K562 (cell line): ENCODE data around the gene FGF14. TPM values are rescaled to one million over a fixed set of nuclear protein-coding genes. Genes with fewer than 3 reads are reported as not detected.

Experiments used
- ATAC-seq: fragments of 200-7000 bp; cut with Tn5 transposase; 3 replicates; pipeline ENCODE4 v1.9.1; 2020; ENCODE audit warnings: moderate library complexity
- BruUV-seq: library from RNA; stranded (reverse); fragments of 400-500 nt; replicated peaks from 2 replicates; lab custom pipeline; 2021; lab: Mats Ljungman, UMichigan
- CTCF ChIA-PET: fragments of 300-600 bp; formaldehyde crosslinking; extraction: SDS; loops from one replicate; lab custom pipeline; 2021; ENCODE audit warnings: low intra/inter-chr PET ratio; lab: Yijun Ruan, JAX
- POLR2A ChIA-PET: fragments of 300-600, 350-650 bp; sonication (Branson Sonifier 250); formaldehyde crosslinking; extraction: SDS; loops from one replicate; lab custom pipeline; 2021; ENCODE audit warnings: antibody characterized with exemption, inconsistent platforms; lab: Yijun Ruan, JAX
- DNase-seq, 4 experiments: peaks; one replicate each; pipeline versions ENCODE4 v3.0.0 to v3.0.0-alpha.2; 2011 to 2018; ENCODE audit warnings: low spot score in 3 of 4, mixed read lengths in 3 of 4; ENCODE audit errors: extremely low read depth in 1 of 4
- FAIRE-seq: peaks from 2 replicates; lab custom pipeline; 2011; peaks lifted over from hg19 to GRCh38; lab: Jason Lieb, UNC
- H2AFZ ChIP-seq: 2 replicates; pipeline ENCODE4 v1.6.0; 2011; ENCODE audit warnings: low read depth, low read length, control low read depth, inconsistent platforms
- H3K27ac ChIP-seq: fragments of 200-600 bp; 3 replicates; pipeline ENCODE4 v1.8.0; 2011; ENCODE audit warnings: low read depth, mild to moderate bottlenecking, control low read depth, inconsistent platforms, low read length, moderate library complexity, mixed read lengths; ENCODE audit errors: extremely low read depth
- H3K27me3 ChIP-seq, 2 experiments: fragments of 300-600 bp in 1 of 2; 2 replicates in 1 of 2; 3 replicates in 1 of 2; pipeline versions ENCODE4 v1.6.0 to v1.8.0; 2011; ENCODE audit warnings: inconsistent platforms in 2 of 2, low read length in 2 of 2, mild to moderate bottlenecking in 1 of 2, mixed read lengths in 1 of 2, moderate library complexity in 1 of 2; ENCODE audit not compliant: control insufficient read depth in 2 of 2, insufficient read depth in 2 of 2
- H3K36me3 ChIP-seq: fragments of 300-600 bp; 3 replicates; pipeline ENCODE4 v1.8.0; 2011; ENCODE audit warnings: mild to moderate bottlenecking, low read length, inconsistent platforms; ENCODE audit not compliant: control insufficient read depth, insufficient read depth
- H3K4me1 ChIP-seq, 2 experiments: fragments of 200-600 bp in 1 of 2; replicated peaks in 1 of 2; 2 replicates in 1 of 2; 3 replicates in 1 of 2; pipeline versions ENCODE4 v1.5.1 to v1.8.0; 2011; ENCODE audit warnings: inconsistent platforms in 2 of 2, low read length in 2 of 2, mild to moderate bottlenecking in 1 of 2, mixed read lengths in 1 of 2, moderate library complexity in 1 of 2; ENCODE audit not compliant: control insufficient read depth in 2 of 2, insufficient read depth in 2 of 2
- H3K4me2 ChIP-seq: 2 replicates; pipeline ENCODE4 v1.6.1; 2011; ENCODE audit warnings: low read length, control low read depth, inconsistent platforms, mixed read lengths; ENCODE audit not compliant: insufficient read depth
- H3K4me3 ChIP-seq: fragments of 200-600 bp; sonication (generic), shearing (Covaris generic); 2 replicates; pipeline ENCODE4 v1.5.1; 2016; ENCODE audit warnings: control low read depth, inconsistent platforms
- H3K79me2 ChIP-seq: fragments of 200-600 bp; 3 replicates; pipeline ENCODE4 v1.8.0; 2011; ENCODE audit warnings: low read length, inconsistent platforms; ENCODE audit not compliant: control insufficient read depth, insufficient read depth
- H3K9ac ChIP-seq, 2 experiments: 2 replicates each; pipeline versions ENCODE4 v1.6.0 to v1.6.1; 2011; ENCODE audit warnings: low read depth in 2 of 2, low read length in 2 of 2, control low read depth in 1 of 2, inconsistent platforms in 1 of 2, mild to moderate bottlenecking in 1 of 2, mixed read lengths in 1 of 2; ENCODE audit not compliant: insufficient read depth in 1 of 2
- H3K9me1 ChIP-seq: one replicate; pipeline ENCODE4 v1.6.0; 2011; ENCODE audit warnings: inconsistent platforms, mild to moderate bottlenecking, low read length, moderate library complexity; ENCODE audit not compliant: control insufficient read depth, insufficient read depth
- H3K9me3 ChIP-seq: replicated peaks from 2 replicates; pipeline ENCODE4 v1.5.1; 2011; ENCODE audit warnings: low read depth, low read length, inconsistent platforms; ENCODE audit not compliant: control insufficient read depth, insufficient read depth
- H4K20me1 ChIP-seq: replicated peaks from 2 replicates; pipeline ENCODE4 v1.6.1; 2011; ENCODE audit warnings: low read length, inconsistent platforms, mixed read lengths; ENCODE audit not compliant: control insufficient read depth, insufficient read depth
- ARID3B ChIP-seq: fragments of 250-450 bp; sonication (Bioruptor Pico); IDR thresholded peaks from 2 replicates; pipeline ENCODE4 v1.4.0; 2020; ENCODE audit warnings: borderline replicate concordance
- ASH1L ChIP-seq: fragments of 450-650 bp; IDR thresholded peaks from 2 replicates; pipeline ENCODE4 v1.6.1; 2018; ENCODE audit warnings: borderline replicate concordance, mild to moderate bottlenecking, low read depth; ENCODE audit not compliant: partially characterized antibody
- COPS2 ChIP-seq: fragments of 450-650 bp; conservative IDR thresholded peaks from 2 replicates; pipeline ENCODE4 v1.6.1; 2016; ENCODE audit warnings: mild to moderate bottlenecking, moderate library complexity
- CREB1 ChIP-seq, 2 experiments: sonication (generic) in 1 of 2; formaldehyde crosslinking in 1 of 2; IDR thresholded peaks; 2 replicates each; pipeline versions ENCODE4 v1.6.1 to v1.8.0; 2012 to 2022; ENCODE audit warnings: inconsistent platforms in 1 of 2, mild to moderate bottlenecking in 1 of 2, missing genetic modification reagents in 1 of 2, moderate library complexity in 1 of 2
- GATAD2B ChIP-seq: fragments of 450-650 bp; IDR thresholded peaks from 2 replicates; pipeline ENCODE4 v1.6.1; 2017; ENCODE audit warnings: mild to moderate bottlenecking, borderline replicate concordance
- ILK ChIP-seq: fragments of 450-650 bp; IDR thresholded peaks from 2 replicates; pipeline ENCODE4 v1.6.1; 2016; ENCODE audit warnings: missing genetic modification characterization, low read depth, mild to moderate bottlenecking, missing compliant biosample characterization, moderate library complexity, borderline replicate concordance
- MBD2 ChIP-seq: sonication (generic); IDR thresholded peaks from 2 replicates; pipeline ENCODE4 v1.6.1; 2016; ENCODE audit warnings: low read depth, borderline replicate concordance
- NRF1 ChIP-seq, 2 experiments: fragments of 450-650 bp; IDR thresholded peaks in 1 of 2; conservative IDR thresholded peaks in 1 of 2; 2 replicates each; pipeline ENCODE4 v1.6.1; 2014; ENCODE audit warnings: mild to moderate bottlenecking in 2 of 2
- RAD21 ChIP-seq, 2 experiments: fragments of 250-450 bp in 1 of 2; fragments of 450-650 bp in 1 of 2; sonication (Bioruptor Pico) in 1 of 2; formaldehyde crosslinking in 1 of 2; IDR thresholded peaks in 1 of 2; conservative IDR thresholded peaks in 1 of 2; 2 replicates each; pipeline versions ENCODE4 v1.4.0 to v1.8.0; 2020 to 2022; ENCODE audit warnings: mild to moderate bottlenecking in 2 of 2, moderate library complexity in 1 of 2
- SMARCA5 ChIP-seq: fragments of 450-650 bp; IDR thresholded peaks from 2 replicates; pipeline ENCODE4 v1.6.1; 2016
- SREBF1 ChIP-seq: fragments of 150-350 bp; IDR thresholded peaks from 2 replicates; pipeline ENCODE4 v1.6.1; 2014; ENCODE audit warnings: antibody characterized with exemption, low read depth, low read length, borderline replicate concordance
- SREBF2 ChIP-seq: sonication (generic); formaldehyde crosslinking; IDR thresholded peaks from 2 replicates; pipeline ENCODE4 v1.4.0; 2020; ENCODE audit warnings: mild to moderate bottlenecking, missing genetic modification reagents
- ZFP30 ChIP-seq: fragments of 250-450 bp; sonication (Bioruptor Pico); IDR thresholded peaks from 2 replicates; pipeline ENCODE4 v1.8.0; 2022; ENCODE audit warnings: moderate library complexity, mild to moderate bottlenecking, inconsistent platforms, borderline replicate concordance
- ZHX1 ChIP-seq: fragments of 150-350 bp; conservative IDR thresholded peaks from 2 replicates; pipeline ENCODE4 v1.6.1; 2014; ENCODE audit warnings: low read length
- ZNF24 ChIP-seq: fragments of 450-650 bp; IDR thresholded peaks from 2 replicates; pipeline ENCODE4 v1.6.1; 2016
- ZNF695 ChIP-seq: fragments of 450-650 bp; formaldehyde crosslinking; IDR thresholded peaks from 2 replicates; pipeline ENCODE4 v1.4.0; 2020; ENCODE audit warnings: mild to moderate bottlenecking, moderate library complexity
- ZNF696 ChIP-seq: fragments of 250-450 bp; sonication (Bioruptor Pico); conservative IDR thresholded peaks from 2 replicates; pipeline ENCODE4 v1.4.0; 2020; ENCODE audit warnings: mild to moderate bottlenecking, moderate library complexity
- ZNF699 ChIP-seq: fragments of 250-450 bp; sonication (Bioruptor Pico); IDR thresholded peaks from 2 replicates; pipeline ENCODE4 v1.8.0; 2021; ENCODE audit warnings: mild to moderate bottlenecking, moderate library complexity; ENCODE audit not compliant: insufficient replicate concordance
- WGBS: fragments of 100-300 bp; shearing (Covaris generic); methylation state at CpG from one replicate; pipeline ENCODE4 v1.1.6; 2016; ENCODE audit warnings: low coverage, mixed read lengths; ENCODE audit not compliant: insufficient coverage; ENCODE audit errors: missing lambda C conversion rate; 5-methylcytosine and 5-hydroxymethylcytosine counted together
- in situ Hi-C: fragments of 300-500 bp; cut with MboI; formaldehyde crosslinking; loops from 4 replicates; pipeline ENCODE4 v1.15.0; 2018; ENCODE audit warnings: inconsistent platforms, mixed read lengths
- intact Hi-C: fragments of 100-400 bp; cut with micrococcal nuclease; formaldehyde crosslinking; loops from 2 replicates; pipeline ENCODE4 v1.14.2; 2022
- polyA plus RNA-seq, 8 experiments: library from polyadenylated mRNA; depleted of rRNA in 4 of 8; stranded (reverse) in 5 of 8; unstranded in 3 of 8; fragments of >200 nt; fragmentation: Nextera tagmentation in 2 of 8; fragmentation: Illumina TruSeq in 1 of 8; extraction: Ambion mirVana in 2 of 8; extraction: Trizol in 1 of 8; gene quantifications; 2 replicates each; pipeline versions ENCODE4 v1.2.1 to v1.2.3, GENCODE V29; 2011 to 2014; ENCODE audit warnings: inconsistent platforms in 1 of 8, missing spikeins in 1 of 8
- total RNA-seq, 7 experiments: library from RNA; depleted of rRNA in 6 of 7; stranded (reverse); fragments of >200 nt in 6 of 7; fragmentation: Illumina TruSeq in 2 of 7; extraction: Trizol in 2 of 7; gene quantifications; 2 replicates each; pipeline versions ENCODE4 v1.2.1 to v1.2.3, GENCODE V29; 2011 to 2021; ENCODE audit warnings: low replicate concordance in 1 of 7

FGF14 gene
- total and polyA plus RNA-seq, 9 of the 15 experiments (the other 6 are each of a cell fraction or from before 2014, with no cell fraction given) = not detected

GRCh38 chr13:102002287-102002686, 399.6 kb downstream of the FGF14 start:
- no peak for DNase-seq
- no peaks in the 10 kb centered on the region for H3K79me2 ChIP-seq
- no peaks in the 10 kb centered on the region for H4K20me1 ChIP-seq
- no TSS peak for BruUV-seq
- H3K9me1 ChIP-seq = no peaks in the 10 kb centered on the region
- no peaks in the 10 kb centered on the region for H3K36me3 ChIP-seq
- ChIA-PET CTCF (no interaction called here), POLR2A (no interaction called here)
- no peaks in the 10 kb centered on the region for H3K27me3 ChIP-seq
- H3K9me3 ChIP-seq = no peaks in the 10 kb centered on the region; the same call in 1 of the 2 replicates
- H3K4me2 ChIP-seq = no peak overlapping the region
- no peaks in the 10 kb centered on the region for H3K4me1 ChIP-seq
- intact Hi-C loops (no loop called here), in situ Hi-C loops (no loop called here)
- WGBS = 0% methylated on average over 3 of the region's 3 CpGs
- no peak overlapping the region for H3K9ac ChIP-seq
- ATAC-seq = no peak
- H2AFZ ChIP-seq = no peak overlapping the region
- FAIRE-seq = no peak
- H3K4me3 ChIP-seq = no peak overlapping the region
- H3K27ac ChIP-seq = no peak overlapping the region
- TF ChIP-seq NRF1 (conservative IDR thresholded peaks at IDR 0.05 in 1 of 2, IDR thresholded peaks at IDR 0.05 in 1 of 2) (no peak), MBD2 (no peak), SREBF1 (no peak), ARID3B (CRISPR knock-in tag) (no peak), ZHX1 (no peak), ILK (tag) (no peak), ZNF696 (CRISPR knock-in tag) (no peak), ASH1L (no peak), ZNF699 (CRISPR knock-in tag) (no peak), GATAD2B (no peak), CREB1 (IDR thresholded peaks at IDR 0.05) (no peak), CREB1 (CRISPR knock-in tag; IDR thresholded peaks at IDR 0.05) (no peak), RAD21 (CRISPR knock-in tag; conservative IDR thresholded peaks at IDR 0.05 in 1 of 2, IDR thresholded peaks at IDR 0.05 in 1 of 2) (no peak), COPS2 (no peak), SREBF2 (CRISPR knock-in tag) (no peak), ZNF24 (no peak), ZNF695 (no peak), ZFP30 (no peak), SMARCA5 (no peak)
